ENCODE results near the gene DMWD.
A peak's percentile ranks its signal among the peaks of the same experiment; 100 is the strongest.

The DMWD gene

DNA sequence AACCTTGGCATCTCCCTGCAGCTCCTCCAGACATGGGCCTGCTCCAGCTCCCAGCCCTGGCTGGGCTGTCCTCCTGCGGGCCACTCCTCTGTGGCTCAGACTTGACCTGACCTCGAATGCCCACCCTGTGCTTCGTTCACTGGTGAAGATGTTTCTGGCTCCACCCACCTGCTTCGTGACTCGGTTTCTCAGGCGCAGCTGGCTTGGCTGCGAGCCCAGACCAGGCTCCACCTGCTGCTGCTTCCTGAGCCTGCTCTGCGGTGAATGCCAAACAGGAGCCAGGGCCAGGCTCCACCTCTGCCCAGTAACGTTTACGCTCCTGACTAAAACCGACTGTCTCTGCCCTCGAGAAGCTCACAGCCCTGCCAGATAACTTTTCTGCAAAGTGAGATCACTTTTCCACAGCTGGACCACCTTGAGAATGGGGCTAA is 31.4 kb upstream of the DMWD start:
- 92 to 95% methylated on average over 12 of the region's 12 CpGs for whole genome bisulfite sequencing, 2 experiments (ENCODE audit: insufficient coverage in 2 of 2)
- H3K27ac ChIP-seq (ENCODE audit: low read depth, low read length, severe bottlenecking) = no peak overlapping the region
- H3K4me3 ChIP-seq (ENCODE audit: extremely low read depth, insufficient read depth, low read length, poor library complexity, severe bottlenecking) = no peak overlapping the region
- no peaks in the 10 kb centered on the region for H3K9me3 ChIP-seq (ENCODE audit: control insufficient read depth, low read length)
- no peaks in the 10 kb centered on the region for H3K4me1 ChIP-seq (ENCODE audit: control insufficient read depth, insufficient read depth, low read length, poor library complexity, severe bottlenecking)
- peaks cover 90% of the 10 kb centered on the region for H3K36me3 ChIP-seq (ENCODE audit: control insufficient read depth, insufficient read depth, low read length)

DNA sequence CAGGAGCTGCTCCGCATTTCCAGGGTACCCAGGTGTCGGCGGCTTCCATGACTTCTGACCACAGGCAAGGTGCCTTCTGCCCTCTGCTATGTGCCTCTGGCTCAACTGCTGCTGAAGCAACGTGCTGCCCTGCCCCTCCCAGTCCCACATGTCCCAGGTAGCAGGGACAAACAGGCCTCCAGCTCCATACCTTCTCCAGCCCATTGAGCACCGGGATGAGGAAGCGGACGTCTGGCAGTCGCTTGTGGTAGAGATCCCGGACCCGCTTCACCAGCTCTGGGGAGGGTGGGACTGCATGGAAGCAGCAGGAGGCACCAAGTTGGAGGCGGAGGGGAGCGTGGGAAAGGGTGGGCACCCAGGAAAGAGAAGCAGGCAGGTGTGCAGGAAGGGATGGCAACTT is 30.5 kb upstream of the DMWD start:
- Histone ChIP-seq H3K27ac (ENCODE audit: low read depth, low read length, severe bottlenecking) (no peak overlapping the region), H3K4me1 (ENCODE audit: control insufficient read depth, insufficient read depth, low read length, poor library complexity, severe bottlenecking) (no peaks in the 10 kb centered on the region), H3K36me3 (ENCODE audit: control insufficient read depth, insufficient read depth, low read length) (peaks cover 82% of the 10 kb centered on the region), H3K4me3 (ENCODE audit: extremely low read depth, insufficient read depth, low read length, poor library complexity, severe bottlenecking) (no peak overlapping the region), H3K9me3 (ENCODE audit: control insufficient read depth, low read length) (no peaks in the 10 kb centered on the region)
- WGBS, 2 experiments (ENCODE audit: insufficient coverage in 2 of 2) = 98% methylated on average over 7 to 11 of the region's 12 CpGs

DNA sequence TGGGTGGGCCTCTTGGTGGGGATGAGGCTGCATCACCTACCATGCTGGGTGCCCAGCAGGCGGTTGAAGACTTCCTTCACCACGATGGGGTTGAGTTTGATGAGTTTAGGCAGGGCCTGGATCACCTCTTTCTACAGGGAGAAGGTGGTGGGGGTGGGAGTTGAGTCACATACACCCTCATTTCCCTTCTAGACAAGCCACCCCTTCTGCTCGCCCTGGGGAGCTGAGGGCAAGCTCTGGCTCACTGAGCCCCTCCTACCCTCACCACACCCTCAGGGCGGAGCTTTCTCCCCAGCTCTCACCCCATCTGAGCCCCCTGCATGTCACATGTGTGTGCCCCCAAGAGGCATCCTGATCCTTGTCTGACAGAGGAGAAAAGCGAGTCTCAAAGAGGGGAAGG is 30.1 kb upstream of the DMWD start:
- Histone ChIP-seq H3K36me3 (ENCODE audit: control insufficient read depth, insufficient read depth, low read length) (peaks cover 77% of the 10 kb centered on the region), H3K9me3 (ENCODE audit: control insufficient read depth, low read length) (no peaks in the 10 kb centered on the region), H3K4me3 (ENCODE audit: extremely low read depth, insufficient read depth, low read length, poor library complexity, severe bottlenecking) (no peak overlapping the region), H3K4me1 (ENCODE audit: control insufficient read depth, insufficient read depth, low read length, poor library complexity, severe bottlenecking) (peaks cover 2% of the 10 kb centered on the region), H3K27ac (ENCODE audit: low read depth, low read length, severe bottlenecking) (no peak overlapping the region)
- 100% methylated on average over 1 of the region's 5 CpGs for WGBS, 2 experiments (ENCODE audit: insufficient coverage in 2 of 2)

DNA sequence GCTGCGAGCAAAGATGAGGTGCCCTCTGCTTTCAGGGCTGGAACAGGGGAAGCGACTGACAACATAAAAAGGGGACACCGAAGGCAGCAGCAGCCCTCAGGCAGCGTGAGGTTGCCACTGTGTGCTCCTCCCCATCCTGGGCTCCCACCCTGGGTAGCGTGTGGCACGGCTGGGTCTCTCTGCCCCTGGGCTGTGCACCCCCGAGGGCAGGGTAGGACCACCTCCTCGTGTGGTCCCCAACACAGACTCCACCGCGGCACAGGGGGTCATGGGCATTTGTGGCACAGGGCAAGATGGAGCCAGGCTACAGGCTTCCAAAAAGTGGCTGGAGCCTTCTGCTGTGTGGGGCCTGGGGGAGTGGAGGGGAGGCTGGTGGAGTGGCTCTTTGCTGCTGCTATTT is 28.9 kb upstream of the DMWD start:
- peaks cover 66% of the 10 kb centered on the region for H3K36me3 ChIP-seq (ENCODE audit: control insufficient read depth, insufficient read depth, low read length)
- H3K4me1 ChIP-seq (ENCODE audit: control insufficient read depth, insufficient read depth, low read length, poor library complexity, severe bottlenecking) = peaks cover 8% of the 10 kb centered on the region
- no peak overlapping the region for H3K4me3 ChIP-seq (ENCODE audit: extremely low read depth, insufficient read depth, low read length, poor library complexity, severe bottlenecking)
- H3K27ac ChIP-seq (ENCODE audit: low read depth, low read length, severe bottlenecking) = no peak overlapping the region
- H3K9me3 ChIP-seq (ENCODE audit: control insufficient read depth, low read length) = no peaks in the 10 kb centered on the region
- WGBS, 2 experiments (ENCODE audit: insufficient coverage in 2 of 2) = 86 to 88% methylated on average over 8 to 10 of the region's 10 CpGs

DNA sequence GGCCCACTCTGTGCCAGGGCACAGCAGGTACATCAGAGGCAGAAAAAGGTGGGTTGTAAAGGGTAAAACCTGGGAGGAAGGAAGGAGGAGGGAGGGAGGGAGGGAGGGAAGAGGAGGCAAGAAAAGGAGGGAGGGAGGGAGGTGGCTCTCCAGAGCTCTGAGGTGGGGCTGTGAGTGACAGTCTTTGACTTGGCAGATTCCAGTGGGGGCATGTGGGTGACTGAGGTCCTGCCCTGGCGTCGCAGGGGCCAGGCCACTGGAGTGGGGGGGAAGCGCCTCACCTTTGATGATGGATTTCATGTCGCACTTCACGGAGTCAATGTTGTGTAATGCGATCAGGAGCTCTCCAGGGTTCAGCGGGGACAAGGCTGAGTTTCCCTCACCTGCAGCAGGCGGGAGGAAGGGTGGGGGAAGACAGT is 28.5 kb upstream of the DMWD start:
- Histone ChIP-seq H3K36me3 (ENCODE audit: control insufficient read depth, insufficient read depth, low read length) (peaks cover 62% of the 10 kb centered on the region), H3K4me1 (ENCODE audit: control insufficient read depth, insufficient read depth, low read length, poor library complexity, severe bottlenecking) (peaks cover 12% of the 10 kb centered on the region), H3K4me3 (ENCODE audit: extremely low read depth, insufficient read depth, low read length, poor library complexity, severe bottlenecking) (no peak overlapping the region), H3K27ac (ENCODE audit: low read depth, low read length, severe bottlenecking) (no peak overlapping the region), H3K9me3 (ENCODE audit: control insufficient read depth, low read length) (no peaks in the 10 kb centered on the region)
- 92 to 97% methylated on average over 8 of the region's 8 CpGs for WGBS, 2 experiments (ENCODE audit: insufficient coverage in 2 of 2)

DNA sequence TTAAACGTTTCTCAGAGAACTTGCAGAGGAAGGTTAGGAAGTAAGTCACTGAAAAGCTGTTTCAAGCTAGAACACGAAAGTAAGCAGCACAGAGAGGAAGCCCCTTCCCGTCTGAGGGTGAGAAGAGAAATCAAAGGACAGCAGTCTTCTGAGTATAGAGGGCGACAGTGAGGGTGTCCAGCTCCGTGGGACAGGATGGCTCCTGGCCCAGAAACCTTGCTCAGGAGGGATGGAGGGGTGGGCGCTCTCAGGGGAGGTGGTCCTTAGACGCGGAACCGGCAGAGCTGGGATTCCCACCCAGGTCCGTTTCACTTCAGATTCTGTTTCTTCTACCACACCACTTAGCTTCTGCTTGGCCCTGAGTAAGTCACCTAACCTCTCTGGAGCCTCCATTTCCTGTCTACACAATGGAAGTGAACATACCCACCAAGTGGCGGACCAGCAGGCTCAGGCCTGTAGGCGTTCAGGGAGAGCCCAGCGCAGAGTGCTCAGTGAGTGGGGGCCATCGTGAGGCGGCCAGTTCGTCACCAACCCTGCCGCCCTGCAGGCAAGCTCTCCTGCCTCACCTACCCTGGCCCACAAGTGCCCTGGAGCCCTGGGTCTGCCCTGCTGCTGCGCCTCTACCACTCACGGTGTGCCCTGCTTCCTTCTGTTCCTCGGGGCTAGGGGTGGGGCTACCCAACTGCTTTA is 27.9 kb upstream of the DMWD start:
- no peak overlapping the region for H3K27ac ChIP-seq (ENCODE audit: low read depth, low read length, severe bottlenecking)
- WGBS, 2 experiments (ENCODE audit: insufficient coverage in 2 of 2) = 91 to 95% methylated on average over 15 to 19 of the region's 20 CpGs
- H3K4me1 ChIP-seq (ENCODE audit: control insufficient read depth, insufficient read depth, low read length, poor library complexity, severe bottlenecking) = peaks cover 12% of the 10 kb centered on the region
- H3K4me3 ChIP-seq (ENCODE audit: extremely low read depth, insufficient read depth, low read length, poor library complexity, severe bottlenecking) = no peak overlapping the region
- no peaks in the 10 kb centered on the region for H3K9me3 ChIP-seq (ENCODE audit: control insufficient read depth, low read length)
- peaks cover 56% of the 10 kb centered on the region for H3K36me3 ChIP-seq (ENCODE audit: control insufficient read depth, insufficient read depth, low read length)

DNA sequence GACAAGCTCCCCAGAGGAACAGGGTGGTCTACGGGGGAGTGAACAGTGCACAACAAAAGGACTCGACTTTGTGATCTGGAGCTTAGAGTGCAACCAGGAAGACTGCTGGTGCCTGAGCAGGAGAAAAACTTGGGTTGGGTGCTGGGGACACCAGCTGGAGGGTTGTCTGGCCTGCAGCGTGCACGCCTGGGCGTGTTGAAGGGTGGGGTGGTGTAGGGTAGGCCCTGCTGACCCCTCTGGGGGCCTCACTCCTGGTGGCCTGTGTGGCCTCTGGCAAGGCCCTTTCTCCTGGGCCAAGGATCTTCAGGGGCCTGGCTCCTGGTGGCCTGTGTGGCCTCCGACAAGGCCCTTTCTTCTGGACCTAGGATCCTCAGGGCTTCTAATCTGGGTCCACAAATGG is 27.1 kb upstream of the DMWD start:
- peaks cover 48% of the 10 kb centered on the region for H3K36me3 ChIP-seq (ENCODE audit: control insufficient read depth, insufficient read depth, low read length)
- H3K27ac ChIP-seq (ENCODE audit: low read depth, low read length, severe bottlenecking) = no peak overlapping the region
- 97 to 100% methylated on average over 3 to 6 of the region's 6 CpGs for WGBS, 2 experiments (ENCODE audit: insufficient coverage in 2 of 2)
- peaks cover 18% of the 10 kb centered on the region for H3K4me1 ChIP-seq (ENCODE audit: control insufficient read depth, insufficient read depth, low read length, poor library complexity, severe bottlenecking)
- H3K4me3 ChIP-seq (ENCODE audit: extremely low read depth, insufficient read depth, low read length, poor library complexity, severe bottlenecking) = no peak overlapping the region
- no peaks in the 10 kb centered on the region for H3K9me3 ChIP-seq (ENCODE audit: control insufficient read depth, low read length)

DNA sequence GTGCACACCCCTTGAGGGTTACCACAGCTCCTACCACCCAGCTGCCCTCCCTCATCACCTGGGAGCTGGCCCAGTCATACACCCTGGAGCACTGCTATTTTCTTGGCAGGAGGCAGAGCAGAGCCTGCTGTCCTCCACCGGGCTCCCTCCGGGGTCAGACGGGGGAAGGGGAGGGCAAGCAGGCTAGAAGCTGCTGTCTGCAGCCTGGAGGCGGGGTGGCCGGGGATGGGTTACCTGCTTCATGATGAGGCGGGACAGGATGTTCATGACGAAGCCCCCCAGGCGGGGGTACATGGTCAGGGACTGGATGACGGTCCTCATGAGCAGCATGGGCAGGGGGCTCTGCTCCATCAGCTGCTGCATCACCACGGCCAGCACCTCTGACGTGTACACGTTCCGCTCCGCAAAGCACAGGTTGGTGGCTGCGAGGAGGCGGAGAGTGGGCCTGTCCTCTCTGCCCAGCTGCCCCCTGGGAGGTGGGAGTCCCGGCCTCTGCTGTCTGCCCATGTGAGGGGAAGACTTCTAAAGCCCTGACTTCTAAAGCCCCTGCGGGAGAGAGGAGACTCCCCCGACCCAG is 25.2 kb upstream of the DMWD start:
- no peak overlapping the region for H3K4me3 ChIP-seq (ENCODE audit: extremely low read depth, insufficient read depth, low read length, poor library complexity, severe bottlenecking)
- H3K27ac ChIP-seq (ENCODE audit: low read depth, low read length, severe bottlenecking) = peak overlapping the region; percentile 45
- H3K9me3 ChIP-seq (ENCODE audit: control insufficient read depth, low read length) = no peaks in the 10 kb centered on the region
- peaks cover 18% of the 10 kb centered on the region for H3K4me1 ChIP-seq (ENCODE audit: control insufficient read depth, insufficient read depth, low read length, poor library complexity, severe bottlenecking)
- peaks cover 33% of the 10 kb centered on the region for H3K36me3 ChIP-seq (ENCODE audit: control insufficient read depth, insufficient read depth, low read length)
- whole genome bisulfite sequencing, 2 experiments (ENCODE audit: insufficient coverage in 2 of 2) = 74 to 75% methylated on average over 18 of the region's 19 CpGs

DNA sequence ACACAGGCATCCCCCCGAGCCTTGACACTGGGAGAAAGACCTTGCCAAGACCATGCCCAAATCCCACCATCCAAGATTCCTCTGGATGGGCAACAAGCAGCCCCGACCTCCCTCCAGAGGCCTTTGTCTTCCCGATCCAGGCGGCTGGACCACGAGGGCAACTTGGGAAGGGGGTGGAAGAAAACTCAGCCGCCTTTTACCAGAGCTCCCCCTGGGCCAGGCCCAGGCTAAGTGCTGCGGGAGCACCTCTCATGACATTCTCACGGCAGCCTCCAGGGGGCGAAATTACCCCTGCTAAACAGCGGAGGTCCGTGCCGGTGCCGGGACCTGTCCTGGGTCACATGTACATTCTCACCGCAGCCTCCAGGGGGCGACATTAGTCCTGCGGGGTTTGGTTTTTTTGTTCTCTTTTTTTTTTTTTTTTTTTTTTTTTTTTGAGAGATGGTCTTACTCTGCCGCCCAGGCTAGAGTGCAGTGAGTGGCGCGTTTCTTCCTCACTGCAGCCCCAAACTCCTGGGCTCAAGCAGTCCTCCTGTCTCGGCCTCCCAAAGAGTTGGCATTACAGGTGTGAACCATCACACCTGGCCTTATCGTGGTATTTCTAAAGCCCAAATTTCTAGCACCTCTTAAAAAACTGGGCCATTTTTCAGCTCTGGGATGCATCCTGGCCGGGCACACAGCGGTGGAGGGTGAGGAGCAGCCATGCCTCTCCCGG is 24.5 kb upstream of the DMWD start:
- WGBS, 2 experiments (ENCODE audit: insufficient coverage in 2 of 2) = 12 to 29% methylated on average over 12 to 23 of the region's 24 CpGs
- Histone ChIP-seq H3K4me3 (ENCODE audit: extremely low read depth, insufficient read depth, low read length, poor library complexity, severe bottlenecking) (peak overlapping the region; percentile 65), H3K9me3 (ENCODE audit: control insufficient read depth, low read length) (no peaks in the 10 kb centered on the region), H3K27ac (ENCODE audit: low read depth, low read length, severe bottlenecking) (peak overlapping the region; percentile 45), H3K4me1 (ENCODE audit: control insufficient read depth, insufficient read depth, low read length, poor library complexity, severe bottlenecking) (peaks cover 18% of the 10 kb centered on the region), H3K36me3 (ENCODE audit: control insufficient read depth, insufficient read depth, low read length) (peaks cover 26% of the 10 kb centered on the region)

DNA sequence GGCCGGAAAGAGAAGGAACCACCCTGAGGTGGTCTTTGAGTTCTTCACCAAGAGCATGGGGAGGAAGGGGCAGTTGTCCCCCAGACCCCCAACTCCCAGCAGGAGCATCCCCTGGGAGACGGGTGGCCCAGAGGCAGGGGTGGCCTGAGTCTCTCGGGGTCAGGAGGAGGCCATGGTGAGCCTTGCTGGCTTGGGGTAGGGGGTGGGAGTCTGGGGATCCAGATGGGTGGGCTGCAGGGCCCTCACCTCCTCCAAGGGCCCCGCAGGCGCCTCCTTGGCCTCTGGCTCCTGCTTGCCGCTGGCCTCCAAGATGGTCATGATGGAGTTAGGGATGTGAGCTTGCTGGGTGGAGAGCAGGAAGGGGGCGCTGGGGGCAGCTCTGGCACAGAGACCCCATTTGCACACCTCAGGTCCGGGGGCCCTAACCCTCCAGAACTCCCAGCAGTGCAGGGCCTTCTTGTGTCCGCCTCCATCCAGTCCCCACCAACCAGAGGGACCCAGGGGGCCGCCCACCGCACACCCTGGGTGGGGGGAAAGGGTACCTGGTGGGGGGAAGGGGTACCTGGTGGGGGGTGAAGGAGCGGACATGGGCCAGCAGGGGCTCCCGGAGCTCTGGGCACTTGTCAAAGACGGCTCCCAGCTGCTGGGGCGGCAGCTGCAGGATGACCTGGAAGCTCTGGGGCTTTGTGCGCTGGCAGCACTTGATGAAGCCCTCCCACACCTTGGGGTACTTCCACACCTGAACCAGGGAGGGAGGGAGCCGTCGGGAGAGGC is 23.8 kb upstream of the DMWD start:
- Histone ChIP-seq H3K27ac (ENCODE audit: low read depth, low read length, severe bottlenecking) (peak overlapping the region; percentile 33), H3K4me3 (ENCODE audit: extremely low read depth, insufficient read depth, low read length, poor library complexity, severe bottlenecking) (peak overlapping the region; percentile 65)
- 50 to 67% methylated on average over 9 to 10 of the region's 18 CpGs for WGBS, 2 experiments (ENCODE audit: insufficient coverage in 2 of 2)

More for the DNA sequence above, 23.8 kb upstream of the DMWD start:
- H3K9me3 ChIP-seq (ENCODE audit: control insufficient read depth, low read length) = no peaks in the 10 kb centered on the region
- peaks cover 20% of the 10 kb centered on the region for H3K36me3 ChIP-seq (ENCODE audit: control insufficient read depth, insufficient read depth, low read length)
- peaks cover 18% of the 10 kb centered on the region for H3K4me1 ChIP-seq (ENCODE audit: control insufficient read depth, insufficient read depth, low read length, poor library complexity, severe bottlenecking)

Data from mesodermal cell (in vitro differentiated cells).